Smooth muscle cell (in vitro differentiated cells): ENCODE data around the gene CEMP1. TPM values are rescaled to one million over a fixed set of nuclear protein-coding genes. Genes with fewer than 3 reads are reported as not detected.
"Not testable (repeated sequence)": the region's sequence is repeated elsewhere in the genome, so short reads cannot be mapped to it uniquely, and the experiment has no call there.

ENCODE experiments used
- DNase-seq: peaks from one replicate; lab custom pipeline; 2025; ENCODE audit not compliant: unreplicated experiment; lab: John Stamatoyannopoulos, UW
- H2AFZ ChIP-seq: fragments of 200-600 bp; sonication (generic); 2 replicates; pipeline ENCODE4 v1.6.0; 2016; ENCODE audit warnings: antibody characterized with exemption, low read depth, mild to moderate bottlenecking
- H3F3A ChIP-seq: fragments of 200-600 bp; sonication (generic); 2 replicates; pipeline ENCODE4 v1.6.0; 2017; ENCODE audit warnings: antibody characterized with exemption, low read depth
- H3K27ac ChIP-seq: fragments of 200-600 bp; sonication (generic); 2 replicates; pipeline ENCODE4 v1.5.1; 2016; ENCODE audit warnings: low read depth, mild to moderate bottlenecking
- H3K27me3 ChIP-seq: fragments of 200-600 bp; sonication (generic); 2 replicates; pipeline ENCODE4 v1.6.1; 2016; ENCODE audit warnings: low read depth, mild to moderate bottlenecking
- H3K36me3 ChIP-seq: fragments of 200-600 bp; sonication (generic); 2 replicates; pipeline ENCODE4 v1.5.1; 2016; ENCODE audit warnings: low read depth
- H3K4me1 ChIP-seq: fragments of 200-600 bp; sonication (generic); 2 replicates; pipeline ENCODE4 v1.5.1; 2016; ENCODE audit warnings: low read depth
- H3K4me2 ChIP-seq: fragments of 200-600 bp; sonication (generic); 2 replicates; pipeline ENCODE4 v1.6.0; 2016; ENCODE audit warnings: mild to moderate bottlenecking
- H3K4me3 ChIP-seq: fragments of 200-600 bp; sonication (generic); 2 replicates; pipeline ENCODE4 v1.5.1; 2016; ENCODE audit warnings: mild to moderate bottlenecking
- H3K79me2 ChIP-seq: fragments of 200-600 bp; sonication (generic); 2 replicates; pipeline ENCODE4 v1.6.0; 2016; ENCODE audit warnings: low read depth, mild to moderate bottlenecking
- H3K9ac ChIP-seq: fragments of 200-600 bp; sonication (generic); 2 replicates; pipeline ENCODE4 v1.6.0; 2016; ENCODE audit warnings: low read depth
- H3K9me3 ChIP-seq: fragments of 200-600 bp; sonication (generic); replicated peaks from 2 replicates; pipeline ENCODE4 v1.5.1; 2016; ENCODE audit warnings: low read depth
- H4K20me1 ChIP-seq: fragments of 200-600 bp; sonication (generic); 2 replicates; pipeline ENCODE4 v1.6.0; 2016; ENCODE audit warnings: low read depth
- CTCF ChIP-seq: fragments of 200-600 bp; sonication (generic); IDR thresholded peaks from 2 replicates; pipeline ENCODE4 v1.5.1; 2017; ENCODE audit warnings: borderline replicate concordance, mild to moderate bottlenecking, antibody characterized with exemption; ENCODE audit not compliant: insufficient read depth, poor library complexity, severe bottlenecking
- WGBS: methylation state at CpG from one replicate; pipeline ENCODE4 v1.1.7; 2016; ENCODE audit warnings: low lambda C conversion rate; 5-methylcytosine and 5-hydroxymethylcytosine counted together
- polyA plus RNA-seq: library from polyadenylated mRNA; unstranded; fragments of >200 nt; fragmentation: Nextera tagmentation; extraction: Ambion mirVana; gene quantifications from 2 replicates; pipeline ENCODE4 v1.2.1, GENCODE V29; 2016
- total RNA-seq: library from RNA; depleted of rRNA; stranded (reverse); fragments of >200 nt; gene quantifications from 2 replicates; pipeline ENCODE4 v1.2.3, GENCODE V29; 2014

CEMP1 gene
- total and polyA plus RNA-seq, 2 experiments from 2014 or later = 1.7 TPM; not detected in 1

DNA sequence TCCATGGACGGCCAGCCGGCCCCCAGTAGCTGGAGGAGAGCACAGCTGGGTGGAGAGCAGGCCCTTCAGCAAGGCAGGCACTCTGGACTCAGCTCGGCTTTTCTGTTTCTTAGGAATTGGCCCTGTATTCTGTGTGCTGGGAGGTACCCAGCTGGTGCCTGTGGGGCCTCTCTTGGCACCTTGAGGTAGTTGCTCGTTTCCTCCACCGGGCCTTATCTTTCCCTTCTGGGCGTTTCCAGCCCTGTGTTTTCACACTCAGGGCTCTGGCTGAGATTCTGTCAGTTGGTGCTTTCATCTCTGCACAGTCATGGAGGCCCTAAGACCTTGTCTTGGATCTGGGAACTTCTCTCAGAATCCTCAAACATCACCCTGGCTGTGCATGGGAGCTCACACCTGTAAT, 36.3 kb upstream of the CEMP1 start:
- H3K4me1 ChIP-seq = not testable (repeated sequence)

GRCh38 chr16:2560798-2561133, 29.6 kb upstream of the CEMP1 start:
- not testable (repeated sequence) for DNase-seq, H3K4me1 ChIP-seq, H3K36me3 ChIP-seq, H3K4me3 ChIP-seq, H3K4me2 ChIP-seq, H4K20me1 ChIP-seq, H3K27me3 ChIP-seq, H3K79me2 ChIP-seq, H3F3A ChIP-seq, H3K9me3 ChIP-seq, H3K9ac ChIP-seq, H2AFZ ChIP-seq, H3K27ac ChIP-seq
- TF ChIP-seq CTCF = peak; percentile 50
- WGBS = 13% methylated on average over 3 of the region's 4 CpGs

More for the DNA sequence above, 36.3 kb upstream of the CEMP1 start:
- WGBS = no CpG with 5 or more reads among the region's 6 CpGs
- H2AFZ ChIP-seq, H4K20me1 ChIP-seq, H3F3A ChIP-seq, H3K9ac ChIP-seq, H3K9me3 ChIP-seq, DNase-seq, H3K36me3 ChIP-seq, H3K27me3 ChIP-seq, H3K79me2 ChIP-seq, H3K27ac ChIP-seq, H3K4me3 ChIP-seq, H3K4me2 ChIP-seq: not testable (repeated sequence)

GRCh38 chr16:2560131-2560797, 29.1 kb upstream of the CEMP1 start:
- H3K9ac ChIP-seq, H3K27ac ChIP-seq, H3K27me3 ChIP-seq, H3K4me1 ChIP-seq, H2AFZ ChIP-seq, H3K36me3 ChIP-seq, H4K20me1 ChIP-seq, DNase-seq, H3K9me3 ChIP-seq, H3K79me2 ChIP-seq, H3K4me3 ChIP-seq, H3K4me2 ChIP-seq, H3F3A ChIP-seq: not testable (repeated sequence)
- 98% methylated on average over 6 of the region's 17 CpGs for WGBS

DNA sequence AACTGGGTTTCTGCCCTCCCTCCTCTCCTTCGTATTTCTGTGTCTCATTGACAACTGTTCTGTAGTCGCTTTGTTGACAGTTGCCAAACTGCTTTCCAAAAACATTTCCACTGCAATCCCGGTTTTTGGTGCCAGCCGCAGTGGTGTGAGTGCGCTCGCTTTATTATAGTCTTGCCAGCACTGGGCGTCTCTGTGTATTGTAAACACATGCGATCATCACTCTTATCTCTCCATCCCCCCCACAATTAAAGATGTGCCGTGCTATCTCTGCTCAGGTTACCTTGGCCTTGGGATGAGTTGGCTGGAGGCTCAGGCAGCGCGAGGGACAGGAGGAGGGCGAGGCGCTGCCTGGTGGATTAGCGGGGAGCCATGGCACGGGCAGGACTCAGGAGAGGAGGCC, 25.9 kb upstream of the CEMP1 start:
- not testable (repeated sequence) for H3K4me3 ChIP-seq, H3K36me3 ChIP-seq, H3K9ac ChIP-seq, H3K27ac ChIP-seq, DNase-seq, H3K4me1 ChIP-seq, H3K27me3 ChIP-seq, H3F3A ChIP-seq, H2AFZ ChIP-seq, H3K79me2 ChIP-seq, H3K9me3 ChIP-seq, H4K20me1 ChIP-seq, H3K4me2 ChIP-seq
- WGBS = 98% methylated on average over 8 of the region's 15 CpGs

- DNase-seq = not testable (repeated sequence)
These were observed 23.7 kb upstream of the CEMP1 start for GRCh38 chr16:2554709-2555425.

More at GRCh38 chr16:2554709-2555425, 23.7 kb upstream of the CEMP1 start:
- not testable (repeated sequence) for H3F3A ChIP-seq, H3K4me1 ChIP-seq, H3K79me2 ChIP-seq, H3K27me3 ChIP-seq, H3K9ac ChIP-seq, H3K36me3 ChIP-seq, H3K27ac ChIP-seq, H3K4me3 ChIP-seq, H3K4me2 ChIP-seq, H3K9me3 ChIP-seq, H2AFZ ChIP-seq
- peaks cover 10% of the 10 kb centered on the region for H4K20me1 ChIP-seq
- no CpG with 5 or more reads among the region's 13 CpGs for WGBS
